Neural cell (in vitro differentiated cells): ENCODE results near the gene TPI1.

Experiments used
- CTCF ChIP-seq: fragments of 450-650 bp; IDR thresholded peaks from 2 replicates; pipeline ENCODE4 v1.5.1; 2014; ENCODE audit warnings: antibody characterized with exemption, mild to moderate bottlenecking, moderate library complexity; ENCODE audit not compliant: poor library complexity, severe bottlenecking
- EP300 ChIP-seq: fragments of 450-650 bp; conservative IDR thresholded peaks from 2 replicates; pipeline ENCODE4 v1.6.1; 2014; ENCODE audit warnings: antibody characterized with exemption, mild to moderate bottlenecking, moderate library complexity; ENCODE audit not compliant: poor library complexity, severe bottlenecking
- EZH2 ChIP-seq: fragments of 200-600, 300-800 bp; shearing (Covaris generic), sonication (generic); IDR thresholded peaks from 2 replicates; pipeline ENCODE4 v1.6.1; 2014; ENCODE audit warnings: antibody characterized with exemption, low read length, borderline replicate concordance, mild to moderate bottlenecking; ENCODE audit not compliant: insufficient read depth, poor library complexity, severe bottlenecking
- POLR2AphosphoS5 ChIP-seq: IDR thresholded peaks from 2 replicates; pipeline ENCODE4 v1.6.1; 2012
- RAD21 ChIP-seq: fragments of 450-650 bp; conservative IDR thresholded peaks from 2 replicates; pipeline ENCODE4 v1.6.1; 2014; ENCODE audit warnings: antibody characterized with exemption, mild to moderate bottlenecking, moderate library complexity
- REST ChIP-seq: IDR thresholded peaks from 2 replicates; pipeline ENCODE4 v1.6.1; 2012; ENCODE audit warnings: borderline replicate concordance
- TAF1 ChIP-seq: IDR thresholded peaks from 2 replicates; pipeline ENCODE4 v1.6.1; 2012; ENCODE audit warnings: low read depth

GRCh38 chr12:6861391-6861790, 5.9 kb upstream of the TPI1 start:
- TF ChIP-seq CTCF (no peak), EZH2 (no peak), EP300 (no peak), POLR2AphosphoS5 (no peak), TAF1 (no peak), REST (no peak), RAD21 (no peak)
